ENCODE data around the gene PGGHG. TPM values are rescaled to one million over a fixed set of nuclear protein-coding genes. Genes with fewer than 3 reads are reported as not detected.
A peak's percentile ranks its signal among the peaks of the same experiment; 100 is the strongest.

Gene PGGHG
- total RNA-seq, result 100 to 1,000 TPM in 1 of 6 experiments, 10 to 100 TPM in 4, 1 to 10 TPM in 1; 7.7 to 110 (median 13.8) TPM
- long read RNA-seq, partial matches to known transcripts, result 1 of 1 reads
- long read RNA-seq, other reads (novel, unspliced or antisense), result 0 of 1 reads

GRCh38 chr11:288478-289397 lies at the start of gene PGGHG:
TSS of gene PGGHG (plus strand) at chr11:289126. CDS start at chr11:289817, 691 bp downstream.
- H3K4me3 ChIP-seq, result peak within 1 kb of the TSS; percentile 67 to 68 (median 68)
- ATAC-seq (peak; percentile 84 to 94 (median 88)), DNase-seq (peak; percentile 86 to 88 (median 86))
- H3K9me3 ChIP-seq, result no peaks in the 10 kb centered on the region
- H3K36me3 ChIP-seq, result no peaks in the 10 kb centered on the region
- intact Hi-C loops (cut with DNase I), result no loop called here
- WGBS (ENCODE audit: insufficient coverage, low coverage, low lambda C conversion rate, missing lambda C conversion rate), result 0% methylated on average over 29 of the region's 112 CpGs
- H3K27me3 ChIP-seq, result no peaks in the 10 kb centered on the region
- no peaks in the 10 kb centered on the region for H3K4me1 ChIP-seq
- peak within 1 kb of the TSS; percentile 59 to 85 (median 65) for H3K27ac ChIP-seq
- no peak for TF ChIP-seq CTCF (IDR thresholded peaks at IDR 0.05)
- peak; percentile 52 for TF ChIP-seq POLR2A (IDR thresholded peaks at IDR 0.05)

- Histone ChIP-seq H3K9me3 (no peaks in the 10 kb centered on the region), H3K27ac (no peak overlapping the region), H3K4me3 (no peak overlapping the region), H3K36me3 (peaks cover 0 to 43% (median 22%) of the 10 kb centered on the region in 4 donors), H3K4me1 (peaks cover 0 to 14% (median 7%) of the 10 kb centered on the region in 4 donors), H3K27me3 (no peaks in the 10 kb centered on the region)
- no peak for TF ChIP-seq POLR2A (IDR thresholded peaks at IDR 0.05)
- TF ChIP-seq CTCF (IDR thresholded peaks at IDR 0.05), result no peak
- WGBS (ENCODE audit: insufficient coverage, low coverage, low lambda C conversion rate, missing lambda C conversion rate), result 18% methylated on average over 1 of the region's 1 CpG
- intact Hi-C loops (cut with DNase I), result no loop called here
- no peak for ATAC-seq
- no peak for DNase-seq
Observed at GRCh38 chr11:240315-240714, 48.6 kb upstream of the PGGHG start.

- no peak for ATAC-seq
- WGBS (ENCODE audit: insufficient coverage, low coverage, low lambda C conversion rate, missing lambda C conversion rate), result 93% methylated on average over 5 of the region's 5 CpGs
- intact Hi-C loops (cut with DNase I), result no loop called here
- Histone ChIP-seq H3K27me3 (no peaks in the 10 kb centered on the region), H3K4me3 (no peak overlapping the region), H3K27ac (no peak overlapping the region), H3K36me3 (peaks cover 0 to 52% (median 26%) of the 10 kb centered on the region in 4 donors), H3K4me1 (peaks cover 0 to 13% (median 6%) of the 10 kb centered on the region in 4 donors), H3K9me3 (no peaks in the 10 kb centered on the region)
- TF ChIP-seq CTCF (IDR thresholded peaks at IDR 0.05) (no peak), POLR2A (IDR thresholded peaks at IDR 0.05) (no peak)
- DNase-seq, result no peak
Observed at GRCh38 chr11:241634-242033, 47.3 kb upstream of the PGGHG start.

- intact Hi-C loops (cut with DNase I), result no loop called here
- DNase-seq, result no peak
- no peak for ATAC-seq
- H3K4me1 ChIP-seq, result no peaks in the 10 kb centered on the region
- H3K4me3 ChIP-seq, result no peak overlapping the region
- 92% methylated on average over 2 of the region's 2 CpGs for WGBS (ENCODE audit: insufficient coverage, low coverage, low lambda C conversion rate, missing lambda C conversion rate)
- H3K27ac ChIP-seq, result no peak overlapping the region
- no peaks in the 10 kb centered on the region for H3K27me3 ChIP-seq
- peaks cover 0 to 77% (median 37%) of the 10 kb centered on the region in 4 donors for H3K36me3 ChIP-seq
- no peak for TF ChIP-seq POLR2A (IDR thresholded peaks at IDR 0.05)
- no peak for TF ChIP-seq CTCF (IDR thresholded peaks at IDR 0.05)
- no peaks in the 10 kb centered on the region for H3K9me3 ChIP-seq
Observed at GRCh38 chr11:244376-244775, 44.5 kb upstream of the PGGHG start.

Data from right lobe of liver (tissue), 6 donors.